Activated CD4-positive, alpha-beta T cell treated with anti-CD3 and anti-CD28 coated beads, Interleukin-2, Interleukin-4, amounts not matched to agents 100 ng/mL and 50 ng/mL, durations not matched to agents 16 hours and 8 hours (primary cell): Measurements from ENCODE around the gene KCNJ6.

Source experiments
- DNase-seq: peaks from one replicate; pipeline ENCODE4 v3.0.0-alpha.2; 2020; ENCODE audit warnings: low spot score

Gene KCNJ6

DNA sequence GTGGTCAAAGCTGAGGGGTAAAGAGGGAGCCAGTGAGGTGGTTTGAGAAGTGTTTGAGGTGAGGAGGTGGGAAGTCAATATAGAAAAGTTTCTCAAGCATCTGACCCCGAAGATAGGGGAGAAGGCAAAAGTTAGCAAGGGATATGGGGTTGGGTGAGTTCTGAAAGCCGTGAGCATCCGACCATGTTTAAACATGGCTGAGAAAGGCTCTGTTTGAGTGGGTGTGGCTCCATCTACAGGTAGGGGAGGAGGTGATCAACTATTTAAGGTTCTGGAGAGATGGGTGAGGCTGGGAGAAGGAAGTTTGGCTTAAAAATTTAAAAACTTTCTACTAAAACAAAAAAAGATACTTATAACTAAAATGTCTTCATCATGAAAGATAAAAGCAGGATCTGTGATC lies 273.8 kb downstream of the KCNJ6 start:
- peak; percentile 20 for DNase-seq

DNA sequence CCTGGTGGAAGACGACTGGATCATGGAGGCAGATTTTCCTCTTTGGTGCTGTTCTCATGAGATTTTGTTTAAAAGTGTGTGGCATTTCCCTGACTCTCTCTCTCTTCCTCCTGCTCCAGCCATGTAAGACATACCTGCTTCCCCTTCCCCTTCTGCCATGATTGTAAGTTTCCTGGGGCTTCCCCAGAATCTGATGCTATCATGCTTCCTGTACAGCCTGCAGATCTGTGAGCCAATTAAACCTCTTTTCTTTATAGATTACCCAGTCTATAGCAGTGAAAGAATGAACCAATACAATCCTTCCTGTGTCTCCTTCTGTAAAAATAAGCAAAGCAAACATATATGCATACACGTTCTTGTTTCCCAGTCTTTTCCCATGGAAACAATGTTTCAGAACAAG lies 276.5 kb downstream of the KCNJ6 start:
- DNase-seq = no peak

DNA sequence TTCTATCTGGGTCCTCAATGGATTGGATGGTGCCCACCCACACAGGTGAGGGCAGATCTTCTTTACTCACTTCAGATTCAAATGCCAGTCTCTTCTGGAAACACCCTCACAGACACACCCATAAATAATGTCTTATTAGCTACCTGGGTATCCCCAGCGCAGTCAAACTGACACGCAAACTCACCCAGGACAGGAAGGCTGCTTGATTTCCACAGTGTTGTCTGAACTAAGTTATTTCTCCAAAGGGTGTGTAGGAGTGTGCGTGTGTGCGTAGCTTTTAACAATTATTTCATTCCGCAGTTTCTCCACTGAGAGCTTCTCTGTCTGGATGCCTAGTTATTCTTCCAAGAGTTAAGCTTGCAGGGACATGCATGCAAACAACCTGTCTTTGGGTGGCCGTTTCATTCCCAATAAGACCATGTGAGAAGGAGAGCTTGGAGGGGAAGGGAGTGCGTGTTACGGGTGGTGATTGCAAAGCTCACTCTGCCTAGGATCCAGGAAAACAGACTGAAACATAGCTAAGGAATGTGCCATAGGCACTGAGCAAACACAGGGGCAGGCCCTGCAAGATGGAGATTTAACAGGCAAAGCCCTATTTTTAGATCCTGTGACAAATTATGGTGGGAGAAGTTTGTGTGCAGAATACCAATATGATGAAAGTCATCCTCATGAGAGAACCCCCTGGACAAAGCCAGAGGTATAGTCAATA lies 280.0 kb downstream of the KCNJ6 start:
- DNase-seq = no peak

DNA sequence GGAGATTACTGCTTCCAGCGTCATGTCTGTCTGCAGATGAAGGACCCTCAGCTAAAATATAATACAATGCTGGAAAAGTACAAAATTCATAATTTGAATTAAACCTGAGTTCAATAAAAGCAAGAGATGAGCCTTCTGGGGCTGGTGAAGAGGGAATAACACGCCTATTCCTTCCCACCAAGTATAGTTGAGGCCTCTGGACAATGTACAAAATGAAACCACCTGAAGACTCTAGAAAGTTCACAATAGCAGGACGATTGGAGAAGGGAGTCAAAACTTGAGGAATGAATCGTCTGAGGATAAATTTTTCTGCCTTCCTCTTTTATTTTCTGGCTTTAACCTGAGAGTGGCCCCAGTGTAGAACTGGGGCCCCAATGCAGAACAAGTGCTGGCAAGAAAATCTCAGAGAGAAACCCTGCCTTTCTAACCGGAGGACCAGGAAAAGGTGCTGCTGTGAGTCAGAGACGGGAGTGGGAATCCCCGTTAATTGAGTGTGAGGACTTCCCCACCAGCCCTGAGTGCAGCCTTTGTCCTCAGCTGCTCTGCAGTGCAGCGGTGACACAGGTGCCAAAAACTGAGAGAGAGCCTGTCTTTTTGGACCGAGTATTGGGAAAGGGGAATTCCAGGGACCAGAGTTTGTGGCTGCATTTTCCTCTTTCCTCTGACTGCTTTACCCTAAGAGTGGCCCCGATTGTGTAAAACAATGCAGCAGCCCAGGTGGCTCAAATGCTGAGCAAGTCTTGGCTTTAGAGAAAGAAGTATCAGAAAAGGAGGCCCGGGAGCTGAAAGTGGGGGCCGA lies 284.7 kb downstream of the KCNJ6 start:
- DNase-seq = no peak

DNA sequence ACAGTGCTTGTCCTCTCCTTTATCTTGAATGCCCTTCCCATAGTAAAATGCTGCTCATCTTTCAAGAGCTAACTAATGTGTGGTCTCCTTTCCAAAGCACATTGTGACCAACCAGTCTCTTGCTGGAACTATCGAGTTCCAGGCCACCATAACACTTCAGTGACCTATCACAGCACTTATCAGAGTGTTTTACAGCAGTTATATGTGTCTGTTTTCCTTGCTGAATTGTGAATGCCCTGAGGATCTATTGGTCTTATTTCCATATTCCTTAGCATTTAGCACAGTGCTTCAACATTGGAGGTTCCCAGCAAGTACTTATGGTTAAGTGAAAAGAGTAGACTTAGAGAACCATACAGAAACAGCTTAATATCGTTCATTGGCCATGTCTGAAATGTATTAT lies 285.4 kb downstream of the KCNJ6 start:
- DNase-seq = no peak

DNA sequence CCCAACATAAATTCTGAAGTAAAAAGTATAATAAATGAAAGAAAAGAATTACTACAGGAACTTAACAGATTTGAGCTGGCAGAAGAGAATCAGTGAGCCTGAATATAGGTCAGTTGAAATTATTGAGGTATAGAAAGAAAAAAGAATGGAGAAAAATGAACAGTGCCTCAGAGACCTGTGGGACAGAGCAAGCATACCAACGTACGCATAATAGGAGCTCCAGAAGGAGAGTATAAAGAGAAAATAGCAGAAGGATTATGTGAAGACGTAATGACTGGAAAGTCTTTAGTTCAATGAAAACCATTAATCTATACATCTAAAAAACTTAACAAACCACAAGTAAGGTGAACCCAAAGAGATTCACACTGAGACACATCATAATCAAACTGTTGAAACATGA lies 287.9 kb downstream of the KCNJ6 start:
- no peak for DNase-seq

DNA sequence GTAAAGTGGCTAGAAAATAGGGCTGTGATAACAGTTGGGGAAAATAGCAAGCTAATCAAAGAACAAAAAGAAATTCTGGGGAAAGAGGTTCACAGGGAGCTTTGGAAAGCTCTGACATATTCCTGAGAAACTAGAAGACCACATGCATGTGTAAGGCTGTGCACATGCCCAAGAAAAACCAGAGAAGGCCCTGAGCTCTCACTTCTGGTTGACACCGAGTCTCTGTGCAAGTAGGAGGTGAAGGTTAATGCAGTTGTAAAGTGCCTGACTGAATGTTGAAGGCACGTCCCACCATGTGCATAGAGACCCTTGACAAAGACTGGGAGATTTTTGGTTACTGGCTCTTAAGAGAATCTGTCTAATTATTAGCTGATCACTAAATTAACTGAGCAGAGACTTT lies 288.7 kb downstream of the KCNJ6 start:
- DNase-seq = no peak

DNA sequence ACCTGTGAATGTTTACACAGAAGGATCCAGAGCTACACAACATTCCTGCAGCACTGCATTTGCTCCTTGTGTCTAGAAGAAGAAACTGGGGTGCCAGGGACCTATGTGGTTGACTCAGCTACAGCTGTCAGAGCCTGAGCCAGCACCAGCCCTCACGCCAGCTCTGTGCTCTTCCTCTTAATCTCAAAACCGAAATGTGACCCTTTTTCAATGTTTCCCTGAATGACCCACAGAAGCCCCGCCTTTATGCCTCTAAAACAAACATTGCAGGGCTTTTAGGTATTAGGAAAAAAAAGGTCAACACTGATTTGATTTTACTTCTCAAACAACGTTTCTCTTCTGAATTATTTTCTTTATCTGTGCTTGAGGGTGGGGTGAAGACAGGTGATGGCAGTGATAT lies 289.2 kb downstream of the KCNJ6 start:
- no peak for DNase-seq

DNA sequence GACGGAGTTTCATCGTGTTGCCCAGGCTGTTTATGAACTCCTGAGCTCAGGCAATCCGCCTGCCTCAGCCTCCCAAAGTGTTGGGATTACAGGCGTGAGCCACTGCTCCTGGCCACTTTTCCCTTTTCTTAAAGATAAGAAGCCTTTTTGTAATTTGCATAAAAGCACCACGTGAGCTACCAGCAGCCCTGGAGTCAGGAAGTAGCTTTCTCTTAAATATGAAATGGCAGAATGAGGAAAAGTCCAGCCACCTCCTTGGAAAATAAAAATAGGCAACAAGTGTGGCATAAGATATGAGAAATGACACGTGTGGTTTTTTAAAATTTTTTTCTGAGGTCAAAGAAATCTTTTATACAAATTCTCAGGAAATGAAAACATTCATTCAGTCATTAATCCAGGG lies 289.9 kb downstream of the KCNJ6 start:
- no peak for DNase-seq

DNA sequence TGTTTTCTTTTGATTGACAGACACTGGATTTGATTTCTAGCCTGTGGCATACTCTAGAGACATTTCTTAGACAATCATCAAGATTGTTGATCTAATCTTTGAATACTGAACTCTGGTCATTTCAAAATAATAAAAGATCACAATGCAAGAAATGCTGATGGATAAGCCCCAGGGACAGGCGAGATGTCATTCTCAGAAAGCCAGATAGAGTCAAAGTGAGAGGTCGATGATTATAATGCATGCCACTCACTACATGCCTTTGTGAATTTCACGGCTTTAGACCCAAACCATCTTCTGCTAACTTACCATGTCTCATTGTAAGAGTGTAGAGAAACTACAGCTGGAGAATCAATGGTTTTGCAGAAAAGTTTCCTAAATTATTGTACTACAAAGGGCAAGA lies 292.6 kb downstream of the KCNJ6 start:
- no peak for DNase-seq

DNA sequence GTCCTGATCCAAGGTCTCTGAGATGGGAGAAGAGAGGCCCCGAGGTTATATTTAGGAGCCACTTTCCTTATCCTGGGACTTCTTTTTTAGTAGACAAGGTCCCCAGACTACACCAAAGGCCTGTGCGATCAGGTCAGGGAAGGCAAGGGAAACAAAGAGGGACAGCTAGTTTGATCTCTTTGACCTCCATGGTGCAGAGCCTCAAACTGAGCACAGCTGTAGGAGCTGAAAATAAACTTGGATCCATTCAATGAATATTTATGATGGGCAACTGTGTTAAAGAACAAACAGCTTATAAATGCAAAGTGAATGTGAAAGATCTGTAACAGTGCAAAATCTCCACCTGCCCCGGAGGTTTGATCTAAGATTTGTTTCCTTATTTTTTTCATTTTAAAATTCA lies 293.1 kb downstream of the KCNJ6 start:
- no peak for DNase-seq

DNA sequence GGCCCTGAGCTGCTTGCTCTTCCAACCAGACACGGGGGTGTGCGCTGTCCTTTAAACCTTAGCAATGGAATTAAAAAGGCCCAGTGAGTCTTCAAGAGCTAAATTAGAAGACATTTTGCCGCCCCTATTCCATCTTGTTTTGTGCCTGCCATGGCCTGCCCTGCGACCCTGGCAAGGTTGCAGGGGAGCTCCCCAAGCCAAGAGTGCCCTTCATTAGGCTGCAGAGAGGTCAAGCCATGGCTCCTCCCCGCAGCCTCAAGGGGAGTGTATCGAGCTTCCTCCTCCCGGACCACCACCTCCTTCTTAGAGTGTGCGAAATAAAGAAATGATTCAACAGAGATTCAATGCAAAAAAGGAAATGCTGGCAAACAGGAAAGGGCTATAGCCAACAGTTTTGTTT lies 293.5 kb downstream of the KCNJ6 start:
- no peak for DNase-seq

DNA sequence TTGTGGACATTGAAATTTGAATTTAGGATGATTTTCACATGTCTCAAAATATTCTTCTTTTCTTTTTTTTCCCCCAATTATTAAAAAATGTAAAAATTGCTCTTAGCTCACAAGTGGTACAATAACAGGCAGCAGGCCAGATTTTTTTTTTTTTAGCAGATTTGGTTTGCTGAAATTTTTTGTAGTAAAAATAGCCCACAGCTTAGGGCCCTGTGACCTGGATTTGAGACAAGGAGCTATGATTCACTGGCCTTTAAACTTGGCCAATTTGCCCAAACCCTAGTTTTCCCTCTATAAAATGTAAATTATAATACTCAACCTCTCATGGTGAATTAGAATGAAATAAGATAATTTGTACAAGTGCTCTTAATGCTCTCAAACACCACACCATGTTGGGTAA lies 295.9 kb downstream of the KCNJ6 start:
- no peak for DNase-seq

DNA sequence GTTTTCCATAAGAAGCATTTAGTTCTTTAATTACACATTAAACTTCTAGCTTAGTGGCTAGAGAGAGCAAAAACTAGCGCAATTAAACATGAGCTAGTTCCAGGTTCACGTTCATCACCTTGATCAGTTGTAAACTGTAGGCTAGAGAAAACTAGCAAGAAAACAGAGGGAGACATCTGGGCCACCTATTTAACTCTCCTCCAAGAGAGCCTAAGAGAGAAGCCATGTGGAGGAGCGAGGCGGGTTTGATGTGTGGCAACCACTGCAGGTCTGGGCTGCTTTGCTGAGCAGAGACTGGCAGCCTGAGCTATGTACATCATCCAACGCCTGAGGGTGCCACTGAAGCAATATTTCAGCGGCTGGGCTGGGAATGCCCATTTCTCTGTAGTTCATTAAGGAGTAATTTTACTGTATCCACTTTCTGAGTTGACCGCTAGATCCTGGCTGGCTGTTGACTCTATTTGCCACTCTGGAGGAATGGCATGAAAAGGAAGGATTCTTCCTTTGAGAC lies 296.7 kb downstream of the KCNJ6 start:
- no peak for DNase-seq

DNA sequence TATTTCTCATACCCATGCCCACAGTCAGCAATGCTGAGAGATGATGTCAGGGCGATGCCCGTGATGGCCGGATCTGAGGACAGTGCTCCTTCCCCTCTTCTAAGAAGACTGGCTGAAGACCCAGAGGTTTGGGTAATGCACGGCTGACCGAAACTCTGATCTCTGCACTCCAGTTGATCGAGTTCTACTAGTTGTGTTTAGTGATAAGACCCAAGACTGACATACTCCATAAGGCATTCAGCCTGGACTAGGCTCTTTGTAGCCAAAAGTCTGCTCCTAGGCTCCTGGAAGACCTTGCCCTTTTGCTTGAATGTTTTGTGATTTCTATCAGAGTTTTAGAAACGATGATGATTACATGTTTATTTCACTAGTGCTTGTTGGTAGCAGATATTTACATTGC lies 298.2 kb downstream of the KCNJ6 start:
- DNase-seq = no peak

DNA sequence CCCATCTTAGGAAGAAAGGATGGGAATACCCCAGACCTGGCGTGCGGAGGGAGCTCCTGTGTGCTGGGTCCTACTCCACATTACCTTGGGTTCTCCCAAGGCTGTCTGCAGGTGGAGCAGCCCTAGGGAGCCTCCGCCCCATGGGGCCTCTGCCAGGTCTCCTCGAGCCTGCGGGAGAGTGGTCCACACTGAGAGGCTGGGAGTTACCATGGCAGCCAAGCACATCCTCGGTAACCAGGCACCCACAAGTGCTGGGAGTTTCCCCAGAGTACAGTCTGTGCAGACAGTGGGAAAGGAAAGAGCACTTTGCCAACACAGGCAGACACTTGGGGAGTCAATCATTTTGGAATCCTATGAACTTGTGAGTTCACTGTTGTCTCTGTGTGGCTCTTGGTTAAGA lies 300.3 kb downstream of the KCNJ6 start:
- DNase-seq = no peak

DNA sequence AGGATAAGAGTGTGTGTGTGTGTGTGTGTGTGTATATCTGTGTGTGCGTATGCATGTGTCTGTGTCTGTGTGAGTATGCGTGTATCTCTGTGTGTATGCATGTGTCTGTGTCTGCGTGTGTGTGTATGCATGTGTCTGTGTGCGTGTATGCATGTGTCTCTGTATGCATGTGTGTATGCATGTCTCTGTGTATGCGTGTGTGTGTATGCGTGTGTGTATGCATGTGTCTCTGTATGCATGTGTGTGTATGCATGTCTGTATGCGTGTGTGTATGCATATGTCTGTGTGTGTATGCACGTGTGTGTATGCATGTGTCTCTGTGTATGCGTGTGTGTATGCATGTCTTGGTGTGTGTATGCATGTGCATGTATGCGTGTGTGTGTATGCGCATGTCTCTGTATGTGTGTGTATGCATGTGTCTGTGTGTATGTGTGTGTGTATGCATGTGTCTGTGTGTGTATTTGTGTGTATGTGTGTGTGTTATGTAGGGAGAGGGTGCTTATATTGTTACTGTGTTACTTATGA lies 301.8 kb downstream of the KCNJ6 start:
- DNase-seq = no peak

DNA sequence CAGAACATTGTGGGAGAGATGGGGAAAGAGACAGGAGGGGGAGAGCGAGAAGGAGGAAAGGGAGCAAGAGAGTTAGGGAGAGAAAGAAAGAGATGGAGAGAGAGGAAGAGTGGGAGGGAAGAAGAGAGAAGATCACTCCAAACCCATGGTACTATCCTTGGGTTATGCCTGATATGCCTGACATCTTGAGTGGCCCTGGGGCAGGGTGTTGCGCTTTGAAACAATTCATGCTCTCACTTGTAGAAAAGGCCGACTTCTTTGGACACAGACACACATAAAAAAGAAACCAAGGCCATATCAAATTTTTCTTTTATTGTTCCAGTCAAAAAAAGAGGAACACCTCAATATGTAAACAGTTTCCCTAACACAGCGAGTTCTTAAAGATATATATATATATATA lies 309.2 kb downstream of the KCNJ6 start:
- no peak for DNase-seq

DNA sequence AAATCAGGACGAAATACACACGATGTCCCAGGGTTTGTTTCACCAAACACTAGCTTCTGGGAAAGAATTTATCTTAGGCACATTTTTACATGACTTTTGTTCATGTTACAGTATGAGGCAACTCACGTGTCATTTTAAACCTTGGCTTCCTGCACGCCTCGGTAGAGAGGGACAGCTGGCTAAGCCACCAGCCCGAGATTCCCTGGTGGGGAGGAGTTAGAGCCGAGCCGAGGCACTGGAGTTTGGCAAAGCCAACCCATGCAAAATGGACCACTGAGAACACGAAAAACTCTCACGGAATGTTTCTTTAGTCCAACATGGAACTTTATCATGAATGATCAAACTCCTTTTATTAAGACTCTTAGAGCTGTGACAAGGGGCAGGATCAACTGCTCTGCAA lies 309.7 kb downstream of the KCNJ6 start:
- no peak for DNase-seq

DNA sequence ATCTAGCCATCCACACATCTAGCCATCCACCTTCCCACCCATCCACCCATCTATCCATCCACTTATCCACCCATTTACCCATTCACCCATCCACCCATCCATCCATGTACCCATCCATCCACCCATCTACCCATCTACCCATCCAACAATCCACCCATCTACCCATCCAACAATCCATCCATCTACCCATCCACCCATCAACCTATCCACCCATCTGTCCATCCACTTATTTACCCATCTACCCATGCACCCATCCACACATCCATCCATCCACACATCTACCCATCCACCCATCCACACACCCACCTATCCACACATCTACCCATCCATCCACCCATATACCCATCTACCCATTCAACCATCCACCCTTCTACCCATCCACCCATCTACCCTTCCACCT lies 311.3 kb downstream of the KCNJ6 start:
- no peak for DNase-seq

DNA sequence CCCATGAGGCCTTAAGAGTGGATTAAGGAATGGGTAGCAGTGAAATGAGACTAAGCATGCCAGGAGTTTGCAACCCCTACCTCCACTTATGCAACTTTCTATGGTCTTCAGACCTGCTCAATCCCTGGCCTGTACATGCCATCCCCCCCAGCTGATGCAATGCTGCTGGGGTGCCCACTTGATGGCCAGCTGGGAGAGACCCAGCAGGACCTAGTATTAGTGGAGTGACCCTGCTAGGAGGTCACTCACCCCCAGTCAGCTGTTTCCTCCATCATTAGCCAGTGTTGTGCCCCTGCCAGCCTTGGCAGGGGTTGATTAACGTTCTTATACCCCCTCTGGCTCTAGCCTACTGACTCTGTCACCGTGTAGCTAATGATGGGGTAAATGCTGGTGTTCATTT lies 313.1 kb downstream of the KCNJ6 start:
- DNase-seq = no peak

DNA sequence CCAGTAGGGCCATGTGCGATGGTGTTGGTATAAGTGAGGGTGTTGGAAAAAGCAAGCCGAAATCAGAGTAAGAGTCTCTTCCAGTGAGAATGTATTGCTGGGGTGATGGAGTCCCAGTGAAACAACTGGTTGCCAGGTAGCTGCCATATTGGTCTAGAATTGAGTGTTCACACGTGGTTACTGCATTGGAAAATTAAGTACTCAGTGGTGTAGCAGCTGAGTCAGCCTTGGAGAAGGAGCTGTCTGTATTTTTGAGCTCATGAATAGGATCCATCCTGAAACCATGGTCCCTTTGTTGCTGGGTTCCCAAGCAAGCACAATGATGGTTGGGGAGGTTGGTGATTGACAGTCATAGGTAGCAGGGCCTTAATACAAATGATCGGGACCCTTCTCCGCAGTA lies 314.3 kb downstream of the KCNJ6 start:
- no peak for DNase-seq

DNA sequence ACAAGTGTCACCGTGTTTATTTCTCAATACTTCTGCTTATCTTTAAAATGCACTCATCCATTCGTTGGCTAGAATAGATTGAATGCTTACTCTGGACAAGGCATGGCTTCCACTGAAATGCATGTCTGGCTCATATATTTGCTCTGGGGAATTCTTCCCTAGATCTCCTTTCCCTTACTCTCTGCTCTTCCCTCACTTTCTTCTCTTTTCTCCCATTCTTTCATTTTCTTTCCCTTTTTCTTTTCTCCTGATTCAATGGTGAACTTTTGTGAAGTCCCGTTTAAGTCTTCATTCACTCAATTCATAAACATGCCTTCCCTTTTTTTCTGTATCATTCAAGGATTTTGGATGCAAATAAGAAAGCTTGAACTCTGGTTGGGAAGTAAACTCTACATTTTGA lies 315.2 kb downstream of the KCNJ6 start:
- DNase-seq = no peak
